CD14-positive monocyte (primary cell): ENCODE measurements around the gene MT2A. TPM values are rescaled to one million over a fixed set of nuclear protein-coding genes. Genes with fewer than 3 reads are reported as not detected.

ENCODE experiments used
- DNase-seq, 3 donors: peaks; one replicate each; pipeline ENCODE4 v3.0.0-alpha.2; 2011 to 2022
- H2AFZ ChIP-seq: 2 replicates; pipeline ENCODE4 v1.6.0; 2012; ENCODE audit warnings: mild to moderate bottlenecking, low read depth, low read length, inconsistent platforms; ENCODE audit not compliant: insufficient read depth, poor library complexity, severe bottlenecking
- H3K27ac ChIP-seq, 2 donors: 1 replicate in 1 of 2; 2 replicates in 1 of 2; pipeline ENCODE4 v1.5.1; 2012 to 2013; ENCODE audit warnings: low read length in 2 of 2, control low read depth in 1 of 2, inconsistent platforms in 1 of 2, low read depth in 1 of 2, mild to moderate bottlenecking in 1 of 2
- H3K27me3 ChIP-seq, 2 donors: one replicate each; pipeline versions ENCODE4 v1.6.0 to v1.6.1; 2011 to 2013; ENCODE audit warnings: low read length in 2 of 2; ENCODE audit not compliant: control insufficient read depth in 2 of 2, insufficient read depth in 2 of 2
- H3K36me3 ChIP-seq, 2 donors: replicated peaks in 1 of 2; 1 replicate in 1 of 2; 2 replicates in 1 of 2; pipeline versions ENCODE4 v1.5.1 to v1.6.1; 2012 to 2013; ENCODE audit warnings: low read length in 2 of 2, control low read depth in 1 of 2, inconsistent platforms in 1 of 2, mild to moderate bottlenecking in 1 of 2; ENCODE audit not compliant: insufficient read depth in 2 of 2, control insufficient read depth in 1 of 2
- H3K4me1 ChIP-seq, 2 donors: 1 replicate in 1 of 2; 2 replicates in 1 of 2; pipeline versions ENCODE4 v1.5.1 to v1.6.1; 2012 to 2013; ENCODE audit warnings: low read length in 2 of 2, control low read depth in 1 of 2, inconsistent platforms in 1 of 2, mild to moderate bottlenecking in 1 of 2, moderate library complexity in 1 of 2; ENCODE audit not compliant: insufficient read depth in 2 of 2, control insufficient read depth in 1 of 2
- H3K4me2 ChIP-seq: replicated peaks from 2 replicates; pipeline ENCODE3; 2012; ENCODE audit warnings: low read length, moderate library complexity, mild to moderate bottlenecking; ENCODE audit not compliant: poor library complexity, severe bottlenecking; ENCODE audit errors: extremely low read depth
- H3K4me3 ChIP-seq, 3 experiments: fragments of 200-600 bp in 1 of 3; sonication (generic) in 1 of 3; replicated peaks in 1 of 3; 1 replicate in 2 of 3; 2 replicates in 1 of 3; pipeline ENCODE4 v1.5.1; 2011 to 2013; ENCODE audit warnings: low read length in 3 of 3, mild to moderate bottlenecking in 3 of 3, control low read depth in 2 of 3, low read depth in 2 of 3, inconsistent platforms in 1 of 3, moderate library complexity in 1 of 3
- H3K79me2 ChIP-seq: 2 replicates; pipeline ENCODE4 v1.6.0; 2012; ENCODE audit warnings: mild to moderate bottlenecking, control low read depth, inconsistent platforms, low read length, moderate library complexity; ENCODE audit not compliant: insufficient read depth
- H3K9ac ChIP-seq: 2 replicates; pipeline ENCODE4 v1.6.0; 2017; ENCODE audit warnings: low read length, mild to moderate bottlenecking; ENCODE audit not compliant: insufficient read depth, poor library complexity, severe bottlenecking
- H3K9me3 ChIP-seq, 2 donors: replicated peaks in 1 of 2; 1 replicate in 1 of 2; 2 replicates in 1 of 2; pipeline versions ENCODE4 v1.5.1 to v1.6.1; 2012 to 2013; ENCODE audit warnings: low read length in 2 of 2, control low read depth in 1 of 2; ENCODE audit not compliant: control insufficient read depth in 1 of 2, insufficient read depth in 1 of 2
- H4K20me1 ChIP-seq: 2 replicates; pipeline ENCODE4 v1.6.0; 2012; ENCODE audit warnings: mild to moderate bottlenecking, low read length, control low read depth, moderate library complexity; ENCODE audit not compliant: insufficient read depth
- H3K27ac Mint-ChIP-seq, 7 donors: one replicate each; pipeline ENCODE4 v1.8.0; 2020; ENCODE audit warnings: mild to moderate bottlenecking in 7 of 7, mixed read lengths in 7 of 7, moderate library complexity in 6 of 7, inconsistent platforms in 2 of 7
- H3K27me3 Mint-ChIP-seq, 3 donors: one replicate each; pipeline ENCODE4 v1.8.0; 2021 to 2022; ENCODE audit warnings: low read depth in 3 of 3, mild to moderate bottlenecking in 3 of 3, mixed read lengths in 3 of 3, moderate library complexity in 3 of 3, inconsistent platforms in 1 of 3
- H3K36me3 Mint-ChIP-seq, 2 donors: one replicate each; pipeline ENCODE4 v1.8.0; 2020; ENCODE audit warnings: mixed read lengths in 2 of 2, inconsistent platforms in 1 of 2, mild to moderate bottlenecking in 1 of 2
- H3K4me1 Mint-ChIP-seq: one replicate; pipeline ENCODE4 v1.8.0; 2020; ENCODE audit warnings: mild to moderate bottlenecking, mixed read lengths
- H3K4me3 Mint-ChIP-seq, 2 donors: one replicate each; pipeline ENCODE4 v1.8.0; 2020; ENCODE audit warnings: mild to moderate bottlenecking in 2 of 2, mixed read lengths in 2 of 2, moderate library complexity in 1 of 2
- H3K9me3 Mint-ChIP-seq, 7 donors: one replicate each; pipeline ENCODE4 v1.8.0; 2020 to 2022; ENCODE audit warnings: mixed read lengths in 7 of 7, mild to moderate bottlenecking in 6 of 7, moderate library complexity in 6 of 7, inconsistent platforms in 2 of 7
- CTCF ChIP-seq: fragments of 200-600 bp; IDR thresholded peaks from one replicate; pipeline ENCODE4 v1.8.0; 2022; ENCODE audit warnings: antibody characterized with exemption, mild to moderate bottlenecking
- WGBS: methylation state at CpG from one replicate; pipeline ENCODE4 v1.1.5; 2013; ENCODE audit warnings: missing lambda C conversion rate; ENCODE audit not compliant: insufficient coverage; 5-methylcytosine and 5-hydroxymethylcytosine counted together
- intact Hi-C, 2 donors: fragments of 100-400 bp; cut with micrococcal nuclease; formaldehyde crosslinking; loops; one replicate each; pipeline versions ENCODE4 v1.15.0 to v1.15.1; 2023
- polyA plus RNA-seq, 3 donors: library from polyadenylated mRNA; depleted of rRNA in 1 of 3; unstranded in 2 of 3; stranded (reverse) in 1 of 3; fragments of 300-500 nt in 2 of 3; fragments of >200 nt in 1 of 3; fragmentation: Illumina TruSeq in 2 of 3; gene quantifications; 1 replicate in 2 of 3; 2 replicates in 1 of 3; pipeline ENCODE4 v1.2.3, GENCODE V29; 2012 to 2021

MT2A gene
- polyA plus RNA-seq, 3 donors: 26.8 to 228 (median 126) TPM

- H3K4me2 ChIP-seq: no peak overlapping the region
- H4K20me1 ChIP-seq: no peaks in the 10 kb centered on the region
- peaks cover 0 to 8% of the 10 kb centered on the region in 2 donors for H3K36me3 Mint-ChIP-seq
- DNase-seq: no peak
- 78% methylated on average over 7 of the region's 9 CpGs for WGBS
- H3K27me3 ChIP-seq: peaks cover 30 to 79% of the 10 kb centered on the region in 2 donors
- no peak overlapping the region for H3K9ac ChIP-seq
- peaks cover 24 to 35% of the 10 kb centered on the region in 2 donors for H3K4me1 ChIP-seq
- peaks cover 38% of the 10 kb centered on the region for H3K4me1 Mint-ChIP-seq
- H2AFZ ChIP-seq: no peak overlapping the region
- no peak overlapping the region for H3K4me3 ChIP-seq
- peak overlapping the region in 1 of 2 donors; percentile 36 for H3K4me3 Mint-ChIP-seq
- H3K79me2 ChIP-seq: no peaks in the 10 kb centered on the region
- H3K9me3 Mint-ChIP-seq: peaks cover 0 to 21% (median 2%) of the 10 kb centered on the region in 7 donors
- intact Hi-C loops: no loop called here
- no peak overlapping the region for H3K27ac ChIP-seq
- no peaks in the 10 kb centered on the region for H3K36me3 ChIP-seq
- TF ChIP-seq CTCF: no peak
- H3K9me3 ChIP-seq: peaks cover 0 to 17% of the 10 kb centered on the region in 2 donors
- peaks cover 69 to 89% (median 83%) of the 10 kb centered on the region in 3 donors for H3K27me3 Mint-ChIP-seq
- no peak overlapping the region for H3K27ac Mint-ChIP-seq
These were observed 20.3 kb downstream of the MT2A start for GRCh38 chr16:56628486-56629350.

- no peaks in the 10 kb centered on the region for H4K20me1 ChIP-seq
- intact Hi-C loops: no loop called here
- peaks cover 38 to 83% of the 10 kb centered on the region in 2 donors for H3K27me3 ChIP-seq
- H3K4me3 ChIP-seq: no peak overlapping the region
- H3K27ac Mint-ChIP-seq: no peak overlapping the region
- no peaks in the 10 kb centered on the region for H3K79me2 ChIP-seq
- peaks cover 0 to 24% of the 10 kb centered on the region in 2 donors for H3K9me3 ChIP-seq
- peaks cover 0 to 6% of the 10 kb centered on the region in 2 donors for H3K36me3 Mint-ChIP-seq
- 100% methylated on average over 1 of the region's 3 CpGs for WGBS
- peaks cover 0 to 21% (median 2%) of the 10 kb centered on the region in 7 donors for H3K9me3 Mint-ChIP-seq
- no peaks in the 10 kb centered on the region for H3K36me3 ChIP-seq
- H3K9ac ChIP-seq: no peak overlapping the region
- H3K4me3 Mint-ChIP-seq: no peak overlapping the region
- DNase-seq: no peak
- H3K4me2 ChIP-seq: no peak overlapping the region
- peaks cover 73 to 93% (median 87%) of the 10 kb centered on the region in 3 donors for H3K27me3 Mint-ChIP-seq
- peaks cover 24 to 35% of the 10 kb centered on the region in 2 donors for H3K4me1 ChIP-seq
- peaks cover 38% of the 10 kb centered on the region for H3K4me1 Mint-ChIP-seq
- no peak overlapping the region for H2AFZ ChIP-seq
- no peak overlapping the region for H3K27ac ChIP-seq
- no peak for TF ChIP-seq CTCF
These were observed 21.1 kb downstream of the MT2A start for GRCh38 chr16:56629531-56629930.
